Coronary artery (tissue), 2 donors: ENCODE measurements around the gene MAP1B.
"Not testable (repeated sequence)": the region's sequence is repeated elsewhere in the genome, so short reads cannot be mapped to it uniquely, and the experiment has no call there.

Source experiments
- DNase-seq: peaks from one replicate; pipeline ENCODE4 v3.0.0-alpha.2; 2017; ENCODE audit warnings: low spot score
- H3K27ac ChIP-seq, 2 donors: fragments of 200-600 bp; sonication (generic); one replicate each; pipeline ENCODE4 v1.5.1; 2016 to 2019
- H3K4me3 ChIP-seq: fragments of 200-600 bp; sonication (generic); 2 replicates; pipeline ENCODE4 v1.5.1; 2016; ENCODE audit warnings: mild to moderate bottlenecking, moderate library complexity
- CTCF ChIP-seq: fragments of 200-600 bp; sonication (generic); IDR thresholded peaks from one replicate; pipeline ENCODE4 v1.5.1; 2019; ENCODE audit warnings: antibody characterized with exemption

MAP1B gene

GRCh38 chr5:72167804-72168203, 60.5 kb downstream of the MAP1B start:
- Histone ChIP-seq H3K4me3 (peak overlapping the region; percentile 4), H3K27ac (no peak overlapping the region)
- DNase-seq: no peak
- TF ChIP-seq CTCF: no peak

- TF ChIP-seq CTCF: no peak
- H3K4me3 ChIP-seq: no peak overlapping the region
- no peak for DNase-seq
- H3K27ac ChIP-seq: no peak overlapping the region
These were observed 62.8 kb downstream of the MAP1B start for GRCh38 chr5:72170101-72170500.

- H3K27ac ChIP-seq, DNase-seq, H3K4me3 ChIP-seq: not testable (repeated sequence)
These were observed 63.9 kb downstream of the MAP1B start for GRCh38 chr5:72171181-72171580.

GRCh38 chr5:72171667-72172066, 64.4 kb downstream of the MAP1B start:
- no peak overlapping the region for H3K27ac ChIP-seq
- no peak for TF ChIP-seq CTCF
- DNase-seq: no peak
- H3K4me3 ChIP-seq: no peak overlapping the region

- no peak for DNase-seq
- Histone ChIP-seq H3K27ac (no peak overlapping the region), H3K4me3 (no peak overlapping the region)
- no peak for TF ChIP-seq CTCF
These were observed 65.5 kb downstream of the MAP1B start for GRCh38 chr5:72172786-72173185.

- DNase-seq: no peak
- no peak for TF ChIP-seq CTCF
- peak overlapping the region in 1 of 2 donors; percentile 85 for H3K27ac ChIP-seq
- H3K4me3 ChIP-seq: no peak overlapping the region
These were observed 70.3 kb downstream of the MAP1B start for GRCh38 chr5:72177538-72177937.

- TF ChIP-seq CTCF: no peak
- H3K27ac ChIP-seq: peak overlapping the region; percentile 82 to 85
- H3K4me3 ChIP-seq: peak overlapping the region; percentile 58
- peak; percentile 91 for DNase-seq
These were observed 71.9 kb downstream of the MAP1B start for GRCh38 chr5:72179028-72179815.
